CD8-positive, alpha-beta memory T cell (primary cell): ENCODE measurements around the gene SWAP70. TPM values are rescaled to one million over a fixed set of nuclear protein-coding genes. Genes with fewer than 3 reads are reported as not detected.

Experiments used
- CTCF ChIA-PET: fragments of 350-600 bp; sonication (Branson Sonifier 250); formaldehyde crosslinking; loops from one replicate; lab custom pipeline; 2021; ENCODE audit warnings: antibody characterized with exemption; lab: Charles Lee
- POLR2A ChIA-PET: fragments of 350-600 bp; sonication (Branson Sonifier 250); formaldehyde crosslinking; loops from one replicate; lab custom pipeline; 2021; ENCODE audit warnings: antibody characterized with exemption; lab: Charles Lee
- DNase-seq, 5 donors: peaks; one replicate each; pipeline versions ENCODE4 v3.0.0 to v3.0.0-alpha.2; 2020 to 2022; ENCODE audit warnings: mixed read lengths in 1 of 5
- H3K27ac ChIP-seq: one replicate; pipeline ENCODE4 v1.7.0; 2013; ENCODE audit warnings: low read depth, mild to moderate bottlenecking, low read length, moderate library complexity
- H3K27me3 ChIP-seq: 2 replicates; pipeline ENCODE4 v1.7.0; 2013; ENCODE audit warnings: low read length, mild to moderate bottlenecking; ENCODE audit not compliant: insufficient read depth, poor library complexity, severe bottlenecking
- H3K36me3 ChIP-seq: 2 replicates; pipeline ENCODE4 v1.7.0; 2013; ENCODE audit warnings: mild to moderate bottlenecking, low read length, moderate library complexity; ENCODE audit not compliant: insufficient read depth
- H3K4me1 ChIP-seq: 2 replicates; pipeline ENCODE4 v1.7.0; 2013; ENCODE audit warnings: mild to moderate bottlenecking, low read length, moderate library complexity; ENCODE audit not compliant: insufficient read depth
- H3K4me3 ChIP-seq: 2 replicates; pipeline ENCODE4 v1.7.0; 2013; ENCODE audit warnings: mild to moderate bottlenecking, low read length
- H3K9me3 ChIP-seq: 2 replicates; pipeline ENCODE4 v1.7.0; 2013; ENCODE audit warnings: mild to moderate bottlenecking, low read length
- H3K27ac Mint-ChIP-seq, 8 donors: one replicate each; pipeline ENCODE4 v1.8.0; 2020 to 2021; ENCODE audit warnings: mixed read lengths in 8 of 8, mild to moderate bottlenecking in 6 of 8, inconsistent platforms in 3 of 8, moderate library complexity in 3 of 8
- H3K27me3 Mint-ChIP-seq, 2 donors: one replicate each; pipeline ENCODE4 v1.8.0; 2020 to 2021; ENCODE audit warnings: mixed read lengths in 2 of 2, mild to moderate bottlenecking in 1 of 2, moderate library complexity in 1 of 2
- H3K36me3 Mint-ChIP-seq, 3 donors: one replicate each; pipeline ENCODE4 v1.8.0; 2020 to 2021; ENCODE audit warnings: mixed read lengths in 3 of 3, inconsistent platforms in 1 of 3, mild to moderate bottlenecking in 1 of 3
- H3K4me1 Mint-ChIP-seq, 3 donors: one replicate each; pipeline ENCODE4 v1.8.0; 2020 to 2021; ENCODE audit warnings: mixed read lengths in 3 of 3, inconsistent platforms in 1 of 3, mild to moderate bottlenecking in 1 of 3
- H3K4me3 Mint-ChIP-seq, 7 donors: one replicate each; pipeline ENCODE4 v1.8.0; 2020 to 2021; ENCODE audit warnings: mixed read lengths in 7 of 7, mild to moderate bottlenecking in 6 of 7, moderate library complexity in 4 of 7, inconsistent platforms in 2 of 7
- H3K9me3 Mint-ChIP-seq, 5 donors: one replicate each; pipeline ENCODE4 v1.8.0; 2020 to 2022; ENCODE audit warnings: mixed read lengths in 5 of 5, mild to moderate bottlenecking in 3 of 5, moderate library complexity in 2 of 5, inconsistent platforms in 1 of 5
- polyA plus RNA-seq: library from polyadenylated mRNA; unstranded; fragments of 300-500 nt; fragmentation: Illumina TruSeq; gene quantifications from one replicate; pipeline ENCODE4 v1.2.3, GENCODE V29; 2021
- total RNA-seq, 2 experiments: library from RNA; stranded (reverse); gene quantifications; one replicate each; pipeline ENCODE4 v1.2.3, GENCODE V29; 2021

The SWAP70 gene
- total and polyA plus RNA-seq, 3 experiments from 2014 or later = 5.8 to 7.8 (median 7.8) TPM

GRCh38 chr11:9718147-9718546 lies 54.3 kb downstream of the SWAP70 start:
- POLR2A ChIA-PET = no interaction called here
- H3K4me1 Mint-ChIP-seq = peaks cover 4 to 9% (median 8%) of the 10 kb centered on the region in 3 donors
- no peak overlapping the region for H3K27ac ChIP-seq

GRCh38 chr11:9719566-9720289 lies 55.9 kb downstream of the SWAP70 start:
- Mint-ChIP-seq H3K27me3 (no peaks in the 10 kb centered on the region), H3K9me3 (no peaks in the 10 kb centered on the region), H3K4me1 (peaks cover 4 to 9% (median 8%) of the 10 kb centered on the region in 3 donors), H3K27ac (peak overlapping the region in 1 of 8 donors; percentile 2), H3K4me3 (no peak overlapping the region), H3K36me3 (peaks cover 2 to 8% (median 5%) of the 10 kb centered on the region in 3 donors)
- ChIA-PET CTCF (no interaction called here), POLR2A (no interaction called here)
- Histone ChIP-seq H3K4me1 (no peaks in the 10 kb centered on the region), H3K36me3 (no peaks in the 10 kb centered on the region), H3K27me3 (no peaks in the 10 kb centered on the region), H3K27ac (no peak overlapping the region), H3K9me3 (no peaks in the 10 kb centered on the region), H3K4me3 (no peak overlapping the region)
- no peak for DNase-seq

More at GRCh38 chr11:9718147-9718546, 54.3 kb downstream of the SWAP70 start:
- Mint-ChIP-seq H3K4me3 (no peak overlapping the region), H3K36me3 (peaks cover 3 to 21% (median 6%) of the 10 kb centered on the region in 3 donors), H3K9me3 (no peaks in the 10 kb centered on the region), H3K27me3 (peaks cover 0 to 2% of the 10 kb centered on the region in 2 donors), H3K27ac (peak overlapping the region in 1 of 8 donors; percentile 40)
- DNase-seq = no peak
- CTCF ChIA-PET = no interaction called here
- no peaks in the 10 kb centered on the region for H3K4me1 ChIP-seq
- H3K36me3 ChIP-seq = no peaks in the 10 kb centered on the region
- H3K9me3 ChIP-seq = no peaks in the 10 kb centered on the region
- H3K27me3 ChIP-seq = no peaks in the 10 kb centered on the region
- no peak overlapping the region for H3K4me3 ChIP-seq

- H3K4me3 ChIP-seq = no peak overlapping the region
- H3K9me3 Mint-ChIP-seq = no peaks in the 10 kb centered on the region
- H3K4me3 Mint-ChIP-seq = no peak overlapping the region
- no peaks in the 10 kb centered on the region for H3K27me3 Mint-ChIP-seq
- no peaks in the 10 kb centered on the region for H3K9me3 ChIP-seq
- peaks cover 4 to 9% (median 8%) of the 10 kb centered on the region in 3 donors for H3K4me1 Mint-ChIP-seq
- H3K4me1 ChIP-seq = no peaks in the 10 kb centered on the region
- ChIA-PET POLR2A (no interaction called here), CTCF (no interaction called here)
- H3K27me3 ChIP-seq = no peaks in the 10 kb centered on the region
- H3K27ac Mint-ChIP-seq = no peak overlapping the region
- no peak for DNase-seq
- peaks cover under 1 to 7% (median 5%) of the 10 kb centered on the region in 3 donors for H3K36me3 Mint-ChIP-seq
- H3K27ac ChIP-seq = no peak overlapping the region
- no peaks in the 10 kb centered on the region for H3K36me3 ChIP-seq
Measured at GRCh38 chr11:9720290-9720630, 56.4 kb downstream of the SWAP70 start.

GRCh38 chr11:9722023-9722422 lies 58.1 kb downstream of the SWAP70 start:
- peaks cover 4 to 9% (median 8%) of the 10 kb centered on the region in 3 donors for H3K4me1 Mint-ChIP-seq
- no peaks in the 10 kb centered on the region for H3K36me3 ChIP-seq
- ChIA-PET CTCF (no interaction called here), POLR2A (no interaction called here)
- no peaks in the 10 kb centered on the region for H3K27me3 ChIP-seq
- peaks cover 0 to 4% (median 3%) of the 10 kb centered on the region in 3 donors for H3K36me3 Mint-ChIP-seq
- H3K27ac ChIP-seq = no peak overlapping the region
- no peaks in the 10 kb centered on the region for H3K4me1 ChIP-seq
- H3K27me3 Mint-ChIP-seq = no peaks in the 10 kb centered on the region
- no peak overlapping the region for H3K27ac Mint-ChIP-seq
- no peak for DNase-seq
- no peaks in the 10 kb centered on the region for H3K9me3 Mint-ChIP-seq
- H3K4me3 Mint-ChIP-seq = no peak overlapping the region
- H3K4me3 ChIP-seq = no peak overlapping the region
- no peaks in the 10 kb centered on the region for H3K9me3 ChIP-seq

GRCh38 chr11:9722893-9723292 lies 59.0 kb downstream of the SWAP70 start:
- Histone ChIP-seq H3K9me3 (no peaks in the 10 kb centered on the region), H3K27me3 (no peaks in the 10 kb centered on the region), H3K4me3 (no peak overlapping the region), H3K27ac (no peak overlapping the region), H3K36me3 (no peaks in the 10 kb centered on the region), H3K4me1 (no peaks in the 10 kb centered on the region)
- Mint-ChIP-seq H3K27me3 (no peaks in the 10 kb centered on the region), H3K36me3 (peaks cover 1 to 7% (median 3%) of the 10 kb centered on the region in 3 donors), H3K9me3 (no peaks in the 10 kb centered on the region), H3K4me3 (no peak overlapping the region), H3K27ac (no peak overlapping the region), H3K4me1 (peaks cover 4 to 9% (median 8%) of the 10 kb centered on the region in 3 donors)
- ChIA-PET CTCF (no interaction called here), POLR2A (no interaction called here)
- DNase-seq = no peak

GRCh38 chr11:9726321-9727022 lies 62.6 kb downstream of the SWAP70 start:
- Histone ChIP-seq H3K36me3 (no peaks in the 10 kb centered on the region), H3K9me3 (no peaks in the 10 kb centered on the region), H3K27ac (no peak overlapping the region), H3K4me3 (no peak overlapping the region), H3K27me3 (no peaks in the 10 kb centered on the region), H3K4me1 (no peaks in the 10 kb centered on the region)
- ChIA-PET POLR2A (no interaction called here), CTCF (no interaction called here)
- Mint-ChIP-seq H3K27ac (no peak overlapping the region), H3K9me3 (no peaks in the 10 kb centered on the region), H3K4me1 (no peaks in the 10 kb centered on the region), H3K36me3 (peaks cover 1 to 12% (median 5%) of the 10 kb centered on the region in 3 donors), H3K4me3 (no peak overlapping the region), H3K27me3 (no peaks in the 10 kb centered on the region)
- DNase-seq = no peak

GRCh38 chr11:9728058-9728457 lies 64.2 kb downstream of the SWAP70 start:
- no peaks in the 10 kb centered on the region for H3K9me3 Mint-ChIP-seq
- no peak overlapping the region for H3K27ac Mint-ChIP-seq
- Histone ChIP-seq H3K9me3 (no peaks in the 10 kb centered on the region), H3K4me3 (no peak overlapping the region), H3K27me3 (no peaks in the 10 kb centered on the region), H3K36me3 (no peaks in the 10 kb centered on the region), H3K27ac (no peak overlapping the region), H3K4me1 (no peaks in the 10 kb centered on the region)
- H3K36me3 Mint-ChIP-seq = peaks cover 3 to 19% (median 11%) of the 10 kb centered on the region in 3 donors
- H3K4me3 Mint-ChIP-seq = no peak overlapping the region
- CTCF ChIA-PET = no interaction called here
- H3K27me3 Mint-ChIP-seq = no peaks in the 10 kb centered on the region
- no peak for DNase-seq
- H3K4me1 Mint-ChIP-seq = no peaks in the 10 kb centered on the region
- POLR2A ChIA-PET = no interaction called here

- Mint-ChIP-seq H3K4me1 (no peaks in the 10 kb centered on the region), H3K4me3 (no peak overlapping the region), H3K27ac (no peak overlapping the region), H3K27me3 (no peaks in the 10 kb centered on the region), H3K36me3 (peaks cover 12 to 34% (median 31%) of the 10 kb centered on the region in 3 donors), H3K9me3 (peaks cover 9 to 13% (median 12%) of the 10 kb centered on the region in 5 donors)
- no peak for DNase-seq
- CTCF ChIA-PET = interaction anchor here (1.0 to 1.5 kb wide), 2 partner anchors 17 to 27 kb away, joined by 3 to 5 read pairs; no protein-coding TSS in a partner anchor
- POLR2A ChIA-PET = no interaction called here
- H3K4me1 ChIP-seq = no peaks in the 10 kb centered on the region
- no peak overlapping the region for H3K27ac ChIP-seq
- no peaks in the 10 kb centered on the region for H3K9me3 ChIP-seq
- no peak overlapping the region for H3K4me3 ChIP-seq
- no peaks in the 10 kb centered on the region for H3K27me3 ChIP-seq
- H3K36me3 ChIP-seq = no peaks in the 10 kb centered on the region
Measured at GRCh38 chr11:9731256-9731655, 67.4 kb downstream of the SWAP70 start.
